ENCODE measurements around the gene PLAAT3. TPM values are rescaled to one million over a fixed set of nuclear protein-coding genes. Genes with fewer than 3 reads are reported as not detected.
"Not testable (repeated sequence)": the region's sequence is repeated elsewhere in the genome, so short reads cannot be mapped to it uniquely, and the experiment has no call there.

PLAAT3 gene
- 50.6 and 63.9 TPM in 2 replicates for total RNA-seq

DNA sequence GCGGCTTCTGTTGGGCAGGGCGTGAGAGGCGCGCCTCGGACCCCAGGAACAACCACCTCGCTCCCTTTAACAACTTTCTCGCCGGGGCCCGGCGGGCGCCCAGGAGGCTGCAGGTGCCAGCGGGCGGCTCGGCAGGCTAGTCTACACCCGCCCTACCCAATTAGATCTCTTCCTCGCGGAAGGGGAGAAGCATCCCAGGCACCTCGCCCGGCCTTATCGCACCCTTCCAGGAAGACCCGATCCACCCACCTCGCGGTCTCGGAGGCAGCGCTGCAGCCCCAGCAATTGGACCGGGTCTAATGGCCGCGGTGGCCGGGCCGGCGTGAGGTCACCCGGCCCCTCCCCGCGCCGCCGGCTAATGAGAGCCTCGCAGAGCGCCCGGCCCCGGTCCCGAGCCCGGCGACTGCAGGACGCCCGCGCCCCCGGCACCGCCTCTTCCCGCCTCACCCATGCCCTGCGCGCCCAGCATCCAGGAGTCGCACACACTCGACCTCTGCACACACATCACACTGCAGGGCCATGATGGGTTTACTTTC is at the start of gene PLAAT3:
Gene PLAAT3 (minus strand): TSS at position 298 of the 536 bp plus-strand sequence. CDS start 419 bp downstream, outside the sequence.
- no peak for DNase-seq (ENCODE audit: low read depth)

DNA sequence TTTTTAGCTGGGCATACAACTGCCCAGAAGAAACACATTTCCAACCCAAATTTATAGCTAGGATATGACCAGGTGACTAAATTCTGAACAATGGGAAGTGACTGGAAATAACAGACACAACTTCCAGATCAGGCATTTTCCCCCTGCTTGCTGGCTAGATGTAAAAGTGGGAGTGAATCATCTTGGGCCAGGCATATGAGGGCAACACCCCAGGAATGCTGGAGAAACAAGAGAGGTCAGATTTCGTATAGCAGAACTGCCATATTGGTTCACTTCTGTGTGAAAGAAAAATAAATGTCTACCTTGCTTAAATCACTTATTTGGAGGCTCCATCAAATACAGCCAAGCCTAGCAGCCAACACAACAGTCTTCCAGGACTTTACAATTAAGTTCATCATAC is 49.6 kb upstream of the PLAAT3 start:
- DNase-seq (ENCODE audit: low read depth), result peak; percentile 66

DNA sequence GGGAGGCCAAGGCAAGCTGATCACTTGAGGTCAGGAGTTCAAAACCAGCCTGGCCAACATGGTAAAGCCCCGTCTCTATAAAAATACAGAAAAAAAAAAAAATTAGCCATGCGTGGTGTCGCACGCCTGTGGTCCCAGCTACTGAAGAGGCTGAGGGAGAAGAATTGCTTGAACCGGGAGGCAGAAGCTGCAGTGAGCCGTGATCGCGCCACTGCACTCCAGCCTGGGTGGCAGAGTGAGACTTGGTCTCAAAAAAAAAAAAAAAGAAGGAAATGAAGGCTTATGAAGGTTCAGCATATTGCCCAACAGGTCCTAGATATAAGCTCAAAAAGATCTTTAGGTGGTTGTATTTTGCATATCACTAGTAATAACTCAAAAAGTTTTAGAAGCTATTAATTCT is 46.7 kb upstream of the PLAAT3 start:
- DNase-seq (ENCODE audit: low read depth), result no peak

DNA sequence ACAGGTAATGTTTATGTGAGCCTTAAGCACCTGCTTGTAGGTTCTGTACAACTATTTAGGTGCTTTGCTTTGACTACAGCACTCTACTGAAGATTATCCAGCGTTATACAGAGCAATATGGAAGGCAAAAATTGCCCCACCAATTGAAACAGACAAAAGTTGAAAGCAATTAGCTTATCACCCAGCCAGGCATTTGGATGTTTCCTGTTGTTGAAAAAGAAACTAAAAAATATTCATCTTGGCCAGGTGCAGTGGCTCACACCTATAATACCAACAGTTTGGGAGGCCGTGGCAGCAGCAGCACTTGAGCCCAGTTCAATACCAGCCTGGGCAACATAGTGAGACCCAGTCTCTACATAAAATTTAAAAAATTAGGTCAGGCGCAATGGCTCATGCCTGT is 38.4 kb upstream of the PLAAT3 start:
- DNase-seq (ENCODE audit: low read depth), result no peak

DNA sequence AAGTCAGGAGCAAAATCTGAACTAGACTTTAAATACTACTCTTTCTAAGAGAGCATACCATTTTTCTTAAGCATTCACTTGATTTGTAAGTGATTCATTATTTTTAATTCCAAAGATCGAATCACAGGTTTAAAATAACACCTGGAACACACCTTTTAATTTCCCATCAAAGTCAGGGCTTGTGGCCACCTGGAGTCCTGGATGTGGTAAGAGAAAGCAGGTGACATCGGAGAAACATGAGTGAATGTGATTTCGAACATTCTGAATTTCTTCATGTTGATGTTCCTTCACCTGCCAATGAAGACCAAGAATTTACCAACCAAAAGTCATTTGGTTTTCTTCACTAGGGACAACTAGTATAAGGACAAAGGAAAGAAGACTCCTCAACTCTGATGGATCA is 29.0 kb upstream of the PLAAT3 start:
- no peak for DNase-seq (ENCODE audit: low read depth)

DNA sequence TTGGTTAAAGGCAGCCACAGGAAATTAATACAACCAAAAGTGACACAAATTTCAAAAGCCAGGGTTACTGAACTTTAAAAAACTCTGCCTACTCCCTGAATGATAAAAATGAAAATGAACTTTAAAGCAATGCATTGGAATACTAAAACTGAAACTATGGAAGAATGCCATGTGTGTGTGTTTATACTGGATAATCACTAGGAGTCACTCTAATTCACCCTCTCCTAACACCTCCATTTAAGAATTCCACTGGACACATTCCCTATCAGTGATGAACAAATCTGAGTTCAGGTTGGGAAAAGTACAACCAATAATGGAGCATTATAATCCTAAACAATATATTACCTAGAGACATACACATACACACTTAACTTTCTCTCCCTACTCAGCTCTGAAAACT is 27.5 kb upstream of the PLAAT3 start:
- peak; percentile 32 for DNase-seq (ENCODE audit: low read depth)

DNA sequence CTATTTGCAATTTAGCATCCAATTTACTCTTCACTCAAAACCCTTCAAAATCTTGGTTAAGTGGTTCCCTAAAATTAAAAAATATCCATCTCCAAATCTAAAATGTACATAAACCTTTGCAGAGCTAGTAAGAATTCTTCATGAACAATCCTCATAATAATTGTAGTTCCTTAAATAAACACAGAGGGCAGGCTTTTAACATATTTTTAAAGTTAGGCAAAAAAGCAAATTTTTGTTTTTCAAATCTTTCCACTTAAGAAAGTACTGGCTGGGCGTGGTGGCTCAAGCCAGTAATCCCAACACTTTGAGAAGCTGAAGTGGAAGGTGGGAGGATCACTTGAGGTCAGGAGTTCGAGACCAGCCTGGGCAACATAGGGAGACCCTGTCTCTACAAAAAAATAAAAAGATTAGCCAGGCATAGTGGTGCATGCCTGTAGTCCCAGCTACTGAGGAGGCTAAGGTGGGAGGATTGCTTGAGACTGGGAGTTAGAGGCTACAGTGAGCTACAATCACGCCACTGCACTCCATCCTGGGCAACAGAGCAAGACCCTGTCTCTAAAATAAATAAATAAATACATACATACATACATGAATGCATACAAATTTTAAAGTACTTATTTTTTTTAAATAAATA is 25.1 kb upstream of the PLAAT3 start:
- DNase-seq (ENCODE audit: low read depth), result peak; percentile 31

DNA sequence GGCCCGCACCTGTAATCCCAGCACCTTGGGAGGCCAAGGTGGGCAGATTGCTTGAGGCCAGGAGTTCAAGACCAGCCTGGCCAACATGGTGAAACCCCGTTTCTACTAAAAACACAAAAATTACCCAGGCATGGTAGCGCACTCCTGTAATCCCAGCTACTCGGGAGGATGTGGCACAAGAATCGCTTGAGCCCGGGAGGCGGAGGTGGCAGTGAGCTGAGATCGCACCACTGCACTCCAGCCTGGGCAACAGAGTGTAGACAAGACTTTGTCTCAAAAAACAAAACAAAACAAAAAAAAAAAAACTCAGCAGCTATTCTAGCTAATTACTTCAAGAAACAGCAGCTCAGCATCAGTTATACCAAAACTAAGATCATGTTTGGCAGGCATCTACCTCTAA is 24.2 kb upstream of the PLAAT3 start:
- DNase-seq (ENCODE audit: low read depth), result not testable (repeated sequence)

DNA sequence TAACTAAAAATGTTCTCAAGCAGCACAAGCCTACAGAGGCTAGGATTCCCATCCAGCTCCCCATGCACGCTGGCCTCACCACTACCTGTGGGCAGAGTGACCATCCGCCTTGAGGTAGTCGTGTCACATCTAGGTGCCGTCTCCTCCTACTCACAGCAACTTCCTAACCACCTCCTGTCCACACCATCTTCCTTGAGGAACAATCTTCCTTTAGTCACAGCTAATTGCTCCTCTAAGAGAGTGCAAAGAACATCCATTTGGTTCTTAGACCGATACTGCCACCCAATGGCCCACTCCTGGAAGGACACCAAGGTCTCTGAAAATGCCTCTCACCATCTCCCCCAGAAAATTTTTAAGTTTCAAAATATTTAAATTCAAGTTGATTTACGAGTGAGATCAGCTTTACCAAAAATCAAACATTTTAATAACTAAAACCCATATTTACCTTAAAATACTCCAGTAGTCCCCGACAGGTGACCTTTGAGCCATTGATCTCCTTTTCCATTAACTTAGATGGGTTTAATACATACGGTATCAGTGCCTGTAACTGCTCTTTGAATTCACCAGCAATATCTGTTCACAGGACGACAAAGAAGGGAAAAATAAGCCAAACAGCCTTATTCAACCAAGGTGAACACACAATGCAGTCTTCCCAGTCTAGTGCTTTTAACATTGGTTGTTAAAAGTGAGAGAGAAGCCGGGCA is 21.7 kb upstream of the PLAAT3 start:
- peak; percentile 70 for DNase-seq (ENCODE audit: low read depth)

DNA sequence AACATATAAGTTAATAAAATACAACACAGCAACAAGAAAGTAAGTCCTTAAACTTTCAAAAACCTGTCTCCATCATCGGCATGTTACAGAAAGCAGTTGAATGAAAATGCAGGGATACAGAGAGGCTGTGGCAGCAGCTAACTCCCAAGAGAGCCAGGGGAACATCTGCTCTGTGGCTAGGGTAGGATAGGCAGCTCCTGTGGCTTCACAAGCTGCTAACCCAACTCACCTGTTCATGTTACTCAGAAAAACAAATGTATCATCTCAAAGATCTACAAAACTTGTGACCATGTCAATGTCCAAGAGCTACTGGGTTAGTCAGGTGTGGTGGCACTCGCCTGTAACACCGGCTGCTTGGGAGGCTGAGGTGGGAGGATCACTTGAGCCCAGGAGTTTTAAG is 15.2 kb upstream of the PLAAT3 start:
- no peak for DNase-seq (ENCODE audit: low read depth)

DNA sequence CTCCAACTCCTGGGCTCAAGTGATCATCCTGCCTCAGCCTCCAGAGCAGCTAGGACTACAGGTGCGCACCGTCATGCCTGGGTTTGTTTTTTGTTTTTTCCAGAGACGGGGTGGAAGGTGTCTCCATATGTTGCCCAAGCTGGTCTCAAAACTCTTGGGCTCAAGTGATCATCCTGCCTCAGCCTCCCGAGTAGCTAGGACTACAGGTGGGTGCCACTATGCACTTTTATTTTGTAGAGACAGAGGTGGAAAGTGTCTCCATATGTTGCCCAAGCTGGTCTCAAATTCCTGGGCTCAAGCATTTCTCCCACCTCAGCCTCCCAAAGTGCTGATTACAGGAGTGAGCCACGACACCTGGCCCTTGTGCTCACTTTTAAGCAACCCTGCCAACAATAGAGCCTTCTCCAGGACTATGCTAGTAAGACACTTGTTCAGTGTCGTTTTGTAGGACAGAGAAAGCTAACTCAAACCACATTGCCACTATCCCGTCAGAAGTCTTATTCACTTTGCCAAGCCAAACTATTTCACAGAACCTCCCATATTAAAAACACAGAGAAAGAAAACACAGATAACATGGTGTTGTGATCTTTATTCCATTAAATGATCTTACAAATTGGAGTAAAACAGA is 9.4 kb upstream of the PLAAT3 start:
- DNase-seq (ENCODE audit: low read depth), result no peak

DNA sequence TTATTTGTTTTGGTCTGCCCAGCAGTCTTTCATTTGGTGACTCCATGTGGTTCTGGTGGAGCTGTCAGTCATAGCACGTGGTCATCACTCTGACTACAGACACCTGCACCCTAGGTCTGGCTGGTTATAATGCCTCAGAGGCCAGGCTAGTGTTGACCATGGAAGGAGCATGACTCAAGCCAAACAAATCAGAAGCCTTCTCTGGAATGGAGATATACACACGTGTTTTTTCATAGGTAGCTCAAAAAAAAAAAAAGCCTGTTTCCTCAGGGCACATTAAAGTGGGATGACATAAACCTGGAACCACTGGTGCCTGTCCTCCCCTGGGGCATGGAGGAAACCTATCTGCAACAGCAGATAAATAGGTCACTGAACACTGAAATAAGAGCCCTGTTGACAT is 8.1 kb upstream of the PLAAT3 start:
- peak; percentile 86 for DNase-seq (ENCODE audit: low read depth)

DNA sequence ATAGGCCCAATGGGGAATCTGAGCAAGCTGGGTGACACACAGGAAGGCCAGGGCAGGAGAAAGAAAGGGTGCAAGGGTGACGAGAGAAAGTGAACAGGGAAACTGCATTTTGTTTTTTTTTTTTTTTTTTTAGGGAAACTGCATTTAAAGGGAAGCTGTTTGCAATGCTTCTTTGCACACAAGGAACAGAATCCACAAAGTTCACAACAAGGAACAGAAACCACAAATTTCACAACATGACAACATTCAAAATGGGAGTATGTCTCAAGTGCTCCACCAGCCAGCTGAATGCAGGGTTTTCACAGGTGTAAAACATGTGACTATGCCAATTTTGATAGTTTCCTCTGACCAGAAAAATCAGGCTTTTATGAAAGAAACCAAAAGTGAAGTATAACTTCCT is 6.8 kb upstream of the PLAAT3 start:
- DNase-seq (ENCODE audit: low read depth), result peak; percentile 54

DNA sequence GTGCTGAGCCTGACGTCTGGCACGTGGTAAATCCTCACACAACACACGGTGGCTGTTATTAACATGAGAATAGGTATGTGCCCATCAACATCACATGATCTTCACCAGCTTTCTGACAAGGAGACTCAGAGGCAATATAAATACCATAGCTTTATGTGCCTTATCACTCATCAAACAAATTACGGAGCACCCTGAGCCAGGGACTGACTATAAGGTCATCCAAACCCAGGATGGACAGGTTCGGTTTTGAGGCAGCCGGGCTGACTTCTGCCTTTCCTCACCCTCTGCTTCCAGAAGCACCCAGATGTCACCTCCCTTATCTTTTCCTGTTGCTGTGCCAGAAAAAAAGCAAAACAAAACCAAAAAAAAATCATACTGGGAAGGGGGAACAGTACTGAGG is 5.7 kb upstream of the PLAAT3 start:
- no peak for DNase-seq (ENCODE audit: low read depth)

DNA sequence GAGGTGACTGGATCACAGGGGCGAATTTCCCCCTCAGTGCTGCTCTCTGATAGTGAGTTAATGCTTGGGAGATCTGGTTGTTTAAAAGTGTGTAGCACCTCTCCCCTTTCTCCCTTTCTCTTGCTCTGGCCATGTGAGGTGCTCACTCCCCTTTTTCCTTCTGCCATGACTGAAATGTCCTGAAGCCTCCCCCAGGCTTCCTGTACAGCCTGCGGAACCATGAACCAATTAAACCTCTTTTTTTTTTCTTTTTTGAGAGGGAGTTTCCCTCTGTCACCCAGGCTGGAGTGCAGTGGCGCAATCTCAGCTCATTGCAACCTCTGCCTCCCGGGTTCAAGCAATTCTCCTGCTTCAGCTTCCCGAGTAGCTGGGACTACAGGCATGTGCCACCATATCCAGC is 3.5 kb upstream of the PLAAT3 start:
- DNase-seq (ENCODE audit: low read depth), result not testable (repeated sequence)

DNA sequence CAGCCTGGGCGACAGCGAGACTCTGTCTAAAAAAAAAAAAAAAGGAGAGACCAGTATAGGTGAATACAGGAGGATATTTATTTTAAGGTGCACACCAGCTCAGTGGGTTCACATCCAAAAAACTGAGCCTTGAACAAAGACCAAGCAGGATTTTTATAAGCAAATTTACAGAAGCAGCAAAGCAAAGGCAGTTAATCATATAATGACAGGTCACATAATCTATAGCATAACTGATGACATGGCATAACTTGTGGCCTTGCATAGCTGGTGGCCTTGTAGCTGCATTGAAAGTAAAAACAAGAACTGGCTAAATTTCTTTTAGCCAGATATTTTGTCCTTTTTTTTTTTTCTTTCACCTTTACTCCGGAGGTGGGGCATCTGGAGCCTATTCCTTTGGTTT is 2.7 kb upstream of the PLAAT3 start:
- DNase-seq (ENCODE audit: low read depth), result no peak

DNA sequence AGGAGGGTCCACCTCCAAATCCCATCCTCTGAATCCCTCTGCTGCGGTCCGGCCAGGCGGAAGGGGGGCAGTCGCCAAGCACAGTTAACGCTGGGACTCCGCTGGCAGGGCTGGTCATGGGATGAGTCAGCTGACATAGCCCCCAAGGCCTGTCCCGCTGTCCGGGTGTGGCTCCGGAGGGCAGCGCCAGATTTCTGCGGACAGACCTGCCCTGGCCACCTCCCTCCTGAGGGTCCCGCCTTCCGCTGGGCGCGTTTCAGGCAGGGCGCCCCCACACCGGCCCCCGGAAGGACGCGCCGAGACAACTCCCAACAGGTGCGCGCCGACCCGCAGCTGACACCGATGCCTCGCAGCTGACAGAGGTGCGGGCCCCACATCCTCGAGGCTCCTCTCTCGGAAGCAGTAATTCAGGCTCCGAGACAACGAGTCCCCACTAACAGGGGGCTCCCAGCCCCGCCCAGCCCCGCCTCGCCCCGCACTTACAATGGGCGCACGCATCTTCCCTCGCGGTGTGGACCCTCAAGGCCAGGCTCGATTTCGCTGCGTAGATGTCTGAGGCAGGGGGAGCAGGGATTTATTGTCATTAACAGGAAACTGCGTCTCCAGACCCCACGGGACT is 607 bp downstream of the PLAAT3 start:
- no peak for DNase-seq (ENCODE audit: low read depth)

DNA sequence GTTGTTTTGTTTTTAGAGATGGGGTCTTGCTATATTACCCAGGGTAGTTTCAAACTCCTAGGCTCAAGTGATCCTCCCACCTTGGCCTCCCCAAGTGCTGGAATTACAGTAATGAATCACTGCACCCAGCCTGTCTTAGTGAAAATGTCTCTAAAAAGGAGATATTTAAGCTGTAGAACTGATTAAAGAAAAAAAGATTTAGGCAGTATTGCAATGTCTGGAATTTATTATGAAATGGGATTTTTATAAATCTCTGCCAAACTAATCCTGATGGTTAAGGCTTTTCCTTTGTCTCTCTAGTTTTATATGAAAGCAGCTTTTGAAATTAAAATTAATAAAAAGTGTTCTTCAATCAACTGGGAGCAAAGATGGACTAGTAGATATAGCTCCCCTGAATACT is 2.1 kb downstream of the PLAAT3 start:
- DNase-seq (ENCODE audit: low read depth), result no peak

DNA sequence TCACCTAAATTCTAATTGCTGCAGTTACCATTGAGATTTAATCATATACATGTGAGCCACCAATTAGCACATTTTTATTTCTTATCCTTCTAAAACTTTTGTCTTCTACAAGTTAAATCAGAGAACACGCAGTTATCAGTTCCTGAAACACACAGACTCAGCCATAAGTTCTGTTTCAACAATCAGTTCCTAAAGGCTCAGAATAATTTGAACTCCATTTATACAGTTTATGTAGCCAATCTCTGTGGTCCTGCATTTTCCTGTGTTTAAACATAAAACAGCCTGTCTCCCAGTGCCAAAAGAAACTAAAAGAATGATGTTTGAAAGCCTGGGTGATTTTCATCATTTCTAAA is 2.9 kb downstream of the PLAAT3 start:
- no peak for DNase-seq (ENCODE audit: low read depth)

DNA sequence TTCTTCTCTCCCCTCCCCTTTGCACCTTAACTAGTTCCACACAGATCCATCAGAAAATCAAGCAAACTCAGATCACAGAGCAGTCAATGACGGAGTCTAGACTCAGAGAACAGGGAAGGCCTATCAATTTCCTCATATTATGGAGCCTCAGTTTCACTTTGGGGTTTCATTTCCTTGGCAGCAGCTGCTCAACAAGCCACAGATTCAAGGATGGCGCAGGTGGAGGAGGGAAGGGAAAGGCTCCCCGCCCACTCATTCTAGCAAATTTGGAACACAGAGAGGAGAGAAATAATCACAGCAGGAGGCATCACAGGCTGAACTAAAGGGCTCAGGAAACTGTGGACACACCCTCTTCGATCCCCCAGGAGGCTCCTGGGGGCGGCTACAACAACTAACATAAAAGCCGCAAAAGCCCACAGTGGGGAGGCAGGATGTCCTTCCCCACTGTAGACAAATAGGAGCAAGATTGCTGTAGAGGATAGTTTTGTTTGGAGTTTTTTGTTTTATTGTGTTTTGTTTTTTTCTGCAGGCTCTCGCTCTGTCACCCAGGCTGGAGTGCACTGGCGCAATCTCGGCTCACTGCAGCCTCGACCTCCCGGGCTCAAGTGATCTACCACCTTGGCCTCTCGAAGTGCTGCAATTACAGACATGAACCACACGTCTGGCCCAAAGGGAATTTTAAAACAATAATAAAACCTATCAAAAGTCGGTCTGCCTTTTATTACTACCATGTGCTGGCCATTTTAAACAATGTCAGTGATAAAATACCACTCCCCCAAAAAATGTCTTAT is 3.4 kb downstream of the PLAAT3 start:
- DNase-seq (ENCODE audit: low read depth), result no peak

DNA sequence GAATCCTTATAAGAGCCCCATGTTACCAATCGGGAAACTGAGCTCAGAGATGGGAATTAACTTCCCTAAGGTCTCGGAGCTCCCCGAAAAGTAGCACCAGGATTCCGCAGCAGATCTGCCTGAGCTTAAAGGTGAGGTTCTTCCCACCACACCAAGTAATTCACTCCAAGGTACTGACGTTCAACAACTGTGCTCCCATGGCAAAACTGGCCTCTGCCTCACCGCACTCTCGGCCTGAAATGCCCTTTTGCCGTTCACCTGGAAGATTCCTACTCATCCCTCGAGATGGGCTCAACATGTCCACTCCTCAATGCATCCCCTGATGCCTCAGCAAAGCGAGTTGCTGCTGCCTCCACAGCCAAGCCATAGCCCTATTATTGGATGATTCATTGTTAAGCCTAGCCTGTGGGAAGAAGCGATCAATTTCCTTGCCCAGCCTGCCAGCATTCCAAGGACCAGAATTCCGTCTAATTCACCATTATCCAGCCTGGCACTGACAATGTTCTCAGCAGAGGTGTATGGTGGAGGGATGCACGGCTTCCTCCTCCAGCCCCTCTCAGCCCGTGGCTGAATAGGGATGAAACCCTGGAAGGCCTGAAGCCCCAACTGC is 4.2 kb downstream of the PLAAT3 start:
- no peak for DNase-seq (ENCODE audit: low read depth)
